Stimulated activated CD4-positive, alpha-beta T cell treated with anti-CD3 and anti-CD28 coated beads, TNF-alpha, amount 100 ng/mL, for 4 hours (primary cell): Measurements from ENCODE around the gene SULT2B1.
A peak's percentile ranks its signal among the peaks of the same experiment; 100 is the strongest.
"Not testable (repeated sequence)": the region's sequence is repeated elsewhere in the genome, so short reads cannot be mapped to it uniquely, and the experiment has no call there.

ENCODE experiments used
- DNase-seq, 3 experiments: peaks; one replicate each; pipeline ENCODE4 v3.0.0-alpha.2; 2020; ENCODE audit warnings: low read depth in 3 of 3

Gene SULT2B1

GRCh38 chr19:48618916-48619691, 67.1 kb downstream of the SULT2B1 start, which contains the start of the genes RPL18 and SPHK2:
TSS of gene RPL18 (minus strand) at chr19:48619178. CDS start at chr19:48619143, 35 bp downstream.
TSS of gene SPHK2 (plus strand) at chr19:48619506. CDS start at chr19:48620515, 1,009 bp downstream.
- DNase-seq, result peak; percentile 90 to 93 (median 93)

- DNase-seq, result no peak
These were observed 68.0 kb downstream of the SULT2B1 start for GRCh38 chr19:48619692-48620585.

GRCh38 chr19:48623556-48624066, 71.6 kb downstream of the SULT2B1 start:
- DNase-seq, result no peak

GRCh38 chr19:48624067-48624594, 72.2 kb downstream of the SULT2B1 start:
- peak; percentile 93 to 96 (median 94) for DNase-seq

- no peak for DNase-seq
These were observed 73.1 kb downstream of the SULT2B1 start for GRCh38 chr19:48624791-48625723.

GRCh38 chr19:48625891-48626327, 73.9 kb downstream of the SULT2B1 start:
- no peak for DNase-seq

- no peak for DNase-seq
These were observed 75.4 kb downstream of the SULT2B1 start for GRCh38 chr19:48627201-48627864.

GRCh38 chr19:48627865-48628314, 75.9 kb downstream of the SULT2B1 start:
- no peak for DNase-seq

- DNase-seq, result no peak
These were observed 76.7 kb downstream of the SULT2B1 start for GRCh38 chr19:48628486-48629296.

- no peak for DNase-seq
These were observed 77.3 kb downstream of the SULT2B1 start for GRCh38 chr19:48629297-48629598.

- DNase-seq, result no peak
These were observed 77.8 kb downstream of the SULT2B1 start for GRCh38 chr19:48629599-48630295.

GRCh38 chr19:48630296-48631063, 78.5 kb downstream of the SULT2B1 start:
- no peak for DNase-seq

GRCh38 chr19:48631225-48631624, 79.3 kb downstream of the SULT2B1 start:
- DNase-seq, result no peak

- DNase-seq, result not testable (repeated sequence)
These were observed 80.3 kb downstream of the SULT2B1 start for GRCh38 chr19:48632286-48632685.

GRCh38 chr19:48632692-48633147, 80.7 kb downstream of the SULT2B1 start:
- DNase-seq, result no peak

- no peak for DNase-seq
These were observed 81.4 kb downstream of the SULT2B1 start for GRCh38 chr19:48633148-48634035.

GRCh38 chr19:48634036-48634342, 82.0 kb downstream of the SULT2B1 start:
- no peak for DNase-seq
